HG03354 (cell line): ENCODE results near the gene PSAP.

ENCODE experiments used
- ATAC-seq: cut with Tn5 transposase; IDR thresholded peaks from one replicate; pipeline ENCODE4 v1.9.1; 2021; ENCODE audit warnings: mild to moderate bottlenecking; ENCODE audit not compliant: unreplicated experiment, poor library complexity, severe bottlenecking

PSAP gene

GRCh38 chr10:71796749-71797405 lies 54.2 kb downstream of the PSAP start:
- no peak for ATAC-seq

GRCh38 chr10:71795248-71795647 lies 55.8 kb downstream of the PSAP start:
- no peak for ATAC-seq

- ATAC-seq = no peak
Measured at GRCh38 chr10:71790749-71791440, 60.2 kb downstream of the PSAP start.

GRCh38 chr10:71789871-71790270 lies 61.2 kb downstream of the PSAP start:
- ATAC-seq = no peak

GRCh38 chr10:71788954-71789353 lies 62.1 kb downstream of the PSAP start:
- ATAC-seq = no peak

- ATAC-seq = no peak
Measured at GRCh38 chr10:71784679-71785272, 66.3 kb downstream of the PSAP start.

GRCh38 chr10:71783917-71784678 lies 67.0 kb downstream of the PSAP start:
- no peak for ATAC-seq

GRCh38 chr10:71782917-71783490 lies 68.0 kb downstream of the PSAP start:
- no peak for ATAC-seq

- no peak for ATAC-seq
Measured at GRCh38 chr10:71782221-71782916, 68.7 kb downstream of the PSAP start.

GRCh38 chr10:71780719-71781118 lies 70.3 kb downstream of the PSAP start:
- no peak for ATAC-seq

- no peak for ATAC-seq
Measured at GRCh38 chr10:71780156-71780555, 70.9 kb downstream of the PSAP start.

- ATAC-seq = no peak
Measured at GRCh38 chr10:71779641-71780040, 71.4 kb downstream of the PSAP start.

GRCh38 chr10:71778071-71778825 lies 72.8 kb downstream of the PSAP start:
- ATAC-seq = no peak

GRCh38 chr10:71777213-71777985 lies 73.7 kb downstream of the PSAP start:
- no peak for ATAC-seq

- ATAC-seq = no peak
Measured at GRCh38 chr10:71776481-71776925, 74.5 kb downstream of the PSAP start.

- ATAC-seq = no peak
Measured at GRCh38 chr10:71774916-71775702, 75.9 kb downstream of the PSAP start.

GRCh38 chr10:71773221-71773971 lies 77.7 kb downstream of the PSAP start, which contains the start of gene VSIR:
Gene VSIR, minus strand, starts transcription at chr10:71773520. Its CDS starts 81 bp downstream, at chr10:71773439.
- ATAC-seq = peak; percentile 64
